Mucosa of rectum (tissue), 2 donors: Measurements from ENCODE around the gene KDM4B.

Source experiments
- H3K27ac ChIP-seq, 2 donors: one replicate each; pipeline ENCODE4 v1.7.0; 2013; ENCODE audit warnings: inconsistent platforms in 2 of 2, low read depth in 2 of 2, low read length in 2 of 2
- H3K27me3 ChIP-seq, 2 donors: one replicate each; pipeline ENCODE4 v1.7.0; 2013; ENCODE audit warnings: low read length in 2 of 2; ENCODE audit not compliant: control insufficient read depth in 2 of 2, insufficient read depth in 2 of 2
- H3K36me3 ChIP-seq, 2 donors: one replicate each; pipeline ENCODE4 v1.7.0; 2013; ENCODE audit warnings: low read length in 2 of 2; ENCODE audit not compliant: control insufficient read depth in 2 of 2, insufficient read depth in 2 of 2
- H3K4me1 ChIP-seq, 2 donors: one replicate each; pipeline ENCODE4 v1.7.0; 2013; ENCODE audit warnings: low read length in 2 of 2, mild to moderate bottlenecking in 1 of 2; ENCODE audit not compliant: control insufficient read depth in 2 of 2, insufficient read depth in 2 of 2
- H3K4me3 ChIP-seq, 2 donors: one replicate each; pipeline ENCODE4 v1.7.0; 2013; ENCODE audit warnings: low read length in 2 of 2
- H3K9ac ChIP-seq, 2 donors: one replicate each; pipeline ENCODE4 v1.7.0; 2013; ENCODE audit warnings: low read length in 2 of 2, low read depth in 1 of 2, mild to moderate bottlenecking in 1 of 2
- H3K9me3 ChIP-seq, 2 donors: one replicate each; pipeline ENCODE4 v1.7.0; 2013; ENCODE audit warnings: low read length in 2 of 2; ENCODE audit not compliant: control insufficient read depth in 2 of 2
- donor health status: healthy.
- donor health status: Normal muscosa, but diverticular disease.

KDM4B gene

GRCh38 chr19:5011476-5012238 is 42.7 kb downstream of the KDM4B start:
- Histone ChIP-seq H3K4me1 (no peaks in the 10 kb centered on the region), H3K9ac (no peak overlapping the region), H3K9me3 (no peaks in the 10 kb centered on the region), H3K36me3 (peaks cover 0 to 6% of the 10 kb centered on the region in 2 donors), H3K27me3 (no peaks in the 10 kb centered on the region), H3K4me3 (no peak overlapping the region), H3K27ac (no peak overlapping the region)

GRCh38 chr19:5012688-5013457 is 44.0 kb downstream of the KDM4B start:
- Histone ChIP-seq H3K9ac (no peak overlapping the region), H3K4me3 (no peak overlapping the region)

GRCh38 chr19:5013761-5014160 is 44.8 kb downstream of the KDM4B start:
- H3K27ac ChIP-seq, result no peak overlapping the region
- no peaks in the 10 kb centered on the region for H3K4me1 ChIP-seq
- H3K4me3 ChIP-seq, result no peak overlapping the region
- H3K27me3 ChIP-seq, result no peaks in the 10 kb centered on the region
- no peak overlapping the region for H3K9ac ChIP-seq
- H3K9me3 ChIP-seq, result no peaks in the 10 kb centered on the region
- H3K36me3 ChIP-seq, result peaks cover 12 to 17% of the 10 kb centered on the region in 2 donors

More at GRCh38 chr19:5012688-5013457, 44.0 kb downstream of the KDM4B start:
- Histone ChIP-seq H3K27ac (no peak overlapping the region), H3K4me1 (no peaks in the 10 kb centered on the region), H3K27me3 (no peaks in the 10 kb centered on the region), H3K36me3 (peaks cover 4 to 10% of the 10 kb centered on the region in 2 donors), H3K9me3 (no peaks in the 10 kb centered on the region)

GRCh38 chr19:5014941-5015340 is 46.0 kb downstream of the KDM4B start:
- no peak overlapping the region for H3K27ac ChIP-seq

GRCh38 chr19:5016268-5016667 is 47.4 kb downstream of the KDM4B start:
- Histone ChIP-seq H3K27me3 (no peaks in the 10 kb centered on the region), H3K36me3 (peaks cover 13 to 20% of the 10 kb centered on the region in 2 donors), H3K9ac (no peak overlapping the region), H3K27ac (no peak overlapping the region), H3K4me3 (no peak overlapping the region), H3K9me3 (no peaks in the 10 kb centered on the region), H3K4me1 (no peaks in the 10 kb centered on the region)

More at GRCh38 chr19:5014941-5015340, 46.0 kb downstream of the KDM4B start:
- Histone ChIP-seq H3K27me3 (no peaks in the 10 kb centered on the region), H3K9ac (no peak overlapping the region), H3K4me1 (no peaks in the 10 kb centered on the region), H3K9me3 (no peaks in the 10 kb centered on the region), H3K36me3 (peaks cover 13 to 20% of the 10 kb centered on the region in 2 donors), H3K4me3 (no peak overlapping the region)

- peaks cover 13 to 20% of the 10 kb centered on the region in 2 donors for H3K36me3 ChIP-seq
Measured at GRCh38 chr19:5016781-5017180, 47.9 kb downstream of the KDM4B start.

GRCh38 chr19:5017235-5017634 is 48.3 kb downstream of the KDM4B start:
- H3K4me3 ChIP-seq, result no peak overlapping the region
- H3K36me3 ChIP-seq, result peaks cover 13 to 20% of the 10 kb centered on the region in 2 donors
- no peaks in the 10 kb centered on the region for H3K27me3 ChIP-seq
- H3K27ac ChIP-seq, result no peak overlapping the region
- no peaks in the 10 kb centered on the region for H3K4me1 ChIP-seq
- no peaks in the 10 kb centered on the region for H3K9me3 ChIP-seq
- no peak overlapping the region for H3K9ac ChIP-seq

More at GRCh38 chr19:5016781-5017180, 47.9 kb downstream of the KDM4B start:
- H3K9ac ChIP-seq, result no peak overlapping the region
- H3K27ac ChIP-seq, result no peak overlapping the region
- H3K27me3 ChIP-seq, result no peaks in the 10 kb centered on the region
- H3K9me3 ChIP-seq, result no peaks in the 10 kb centered on the region
- H3K4me1 ChIP-seq, result no peaks in the 10 kb centered on the region
- no peak overlapping the region for H3K4me3 ChIP-seq

GRCh38 chr19:5018224-5019015 is 49.5 kb downstream of the KDM4B start:
- no peaks in the 10 kb centered on the region for H3K4me1 ChIP-seq
- no peak overlapping the region for H3K9ac ChIP-seq
- H3K27ac ChIP-seq, result no peak overlapping the region
- no peaks in the 10 kb centered on the region for H3K27me3 ChIP-seq
- H3K4me3 ChIP-seq, result no peak overlapping the region
- peaks cover 13 to 20% of the 10 kb centered on the region in 2 donors for H3K36me3 ChIP-seq
- no peaks in the 10 kb centered on the region for H3K9me3 ChIP-seq

- no peak overlapping the region for H3K9ac ChIP-seq
- no peak overlapping the region for H3K4me3 ChIP-seq
- H3K9me3 ChIP-seq, result no peaks in the 10 kb centered on the region
- H3K4me1 ChIP-seq, result no peaks in the 10 kb centered on the region
- peaks cover 13 to 20% of the 10 kb centered on the region in 2 donors for H3K36me3 ChIP-seq
- no peak overlapping the region for H3K27ac ChIP-seq
- H3K27me3 ChIP-seq, result no peaks in the 10 kb centered on the region
Measured at GRCh38 chr19:5020368-5020767, 51.5 kb downstream of the KDM4B start.
